Activated B cell treated with CpG ODN at 0.5 μM for 24 hours (primary cell): Measurements from ENCODE around the gene TMEM87B. TPM values are rescaled to one million over a fixed set of nuclear protein-coding genes. Genes with fewer than 3 reads are reported as not detected.

Experiments
- ATAC-seq: fragments of 200-7000 bp; cut with Tn5 transposase; one replicate; pipeline ENCODE4 v1.10.0; 2021; ENCODE audit warnings: low read depth, mild to moderate bottlenecking, moderate library complexity
- CTCF ChIA-PET: fragments of 350-600 bp; sonication (Branson Sonifier 250); formaldehyde crosslinking; loops from one replicate; lab custom pipeline; 2021; ENCODE audit warnings: antibody characterized with exemption; lab: Charles Lee
- POLR2A ChIA-PET: fragments of 350-600 bp; sonication (Branson Sonifier 250); formaldehyde crosslinking; loops from one replicate; lab custom pipeline; 2021; ENCODE audit warnings: antibody characterized with exemption; lab: Charles Lee
- DNase-seq: peaks from one replicate; pipeline ENCODE4 v3.0.0; 2022
- H3K27ac Mint-ChIP-seq: one replicate; pipeline ENCODE4 v1.8.0; 2020; ENCODE audit warnings: mixed read lengths
- H3K27me3 Mint-ChIP-seq: one replicate; pipeline ENCODE4 v1.8.0; 2021; ENCODE audit warnings: mixed read lengths
- H3K36me3 Mint-ChIP-seq: one replicate; pipeline ENCODE4 v1.8.0; 2021; ENCODE audit warnings: low read depth, mixed read lengths
- H3K4me1 Mint-ChIP-seq: one replicate; pipeline ENCODE4 v1.8.0; 2021; ENCODE audit warnings: mixed read lengths
- H3K4me3 Mint-ChIP-seq: one replicate; pipeline ENCODE4 v1.8.0; 2020; ENCODE audit warnings: mild to moderate bottlenecking, mixed read lengths
- H3K9me3 Mint-ChIP-seq: one replicate; pipeline ENCODE4 v1.8.0; 2020; ENCODE audit warnings: mixed read lengths
- intact Hi-C: fragments of 100-400 bp; cut with micrococcal nuclease; formaldehyde crosslinking; loops from one replicate; pipeline ENCODE4 v1.15.1; 2024
- total RNA-seq: library from RNA; stranded (reverse); gene quantifications from 2 replicates; pipeline ENCODE4 v1.2.3, GENCODE V29; 2022
- TF ChIP-seq, protein P1 (sequence below): fragments of 200-600 bp; IDR thresholded peaks from one replicate; pipeline ENCODE4 v1.8.0; 2022; ENCODE audit warnings: antibody characterized with exemption, mild to moderate bottlenecking

TMEM87B gene
- total RNA-seq, 1 donor from 2014 or later, result 19.8 TPM

DNA sequence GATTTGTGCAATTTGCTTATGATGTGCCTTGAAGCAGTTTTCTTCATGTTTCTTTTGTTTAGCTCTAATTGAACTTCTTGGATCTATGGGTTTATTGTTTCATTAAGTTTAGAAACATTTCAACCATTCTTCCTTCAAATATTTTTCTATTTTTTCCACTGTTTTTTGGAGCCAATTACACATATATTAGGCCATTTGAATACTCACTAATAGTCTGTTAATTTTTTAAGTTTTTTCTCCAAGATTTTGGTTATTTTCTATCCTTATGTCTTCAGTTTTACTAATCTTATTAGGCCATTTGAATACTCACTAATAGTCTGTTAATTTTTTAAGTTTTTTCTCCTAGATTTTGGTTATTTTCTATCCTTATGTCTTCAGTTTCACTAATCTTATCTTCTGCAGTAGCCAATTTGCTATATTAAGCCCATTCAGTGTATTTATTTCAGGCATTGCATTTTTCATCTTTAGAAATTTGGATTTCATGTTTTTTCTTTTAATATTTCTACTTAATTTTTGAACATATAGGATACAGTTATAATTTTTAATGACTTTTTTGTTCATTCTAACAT is 9.5 kb upstream of the TMEM87B start:
- ATAC-seq (no peak), DNase-seq (no peak)
- Mint-ChIP-seq H3K27ac (no peak overlapping the region), H3K36me3 (no peaks in the 10 kb centered on the region), H3K27me3 (peaks cover 5% of the 10 kb centered on the region), H3K4me3 (no peak overlapping the region), H3K4me1 (no peaks in the 10 kb centered on the region), H3K9me3 (peaks cover 4% of the 10 kb centered on the region)
- intact Hi-C loops, result no loop called here
- CTCF ChIA-PET, result interaction anchor here (1.4 kb wide), 1 partner anchor 158 kb away, joined by 4 read pairs; no protein-coding TSS in a partner anchor
- TF ChIP-seq, protein P1, sequence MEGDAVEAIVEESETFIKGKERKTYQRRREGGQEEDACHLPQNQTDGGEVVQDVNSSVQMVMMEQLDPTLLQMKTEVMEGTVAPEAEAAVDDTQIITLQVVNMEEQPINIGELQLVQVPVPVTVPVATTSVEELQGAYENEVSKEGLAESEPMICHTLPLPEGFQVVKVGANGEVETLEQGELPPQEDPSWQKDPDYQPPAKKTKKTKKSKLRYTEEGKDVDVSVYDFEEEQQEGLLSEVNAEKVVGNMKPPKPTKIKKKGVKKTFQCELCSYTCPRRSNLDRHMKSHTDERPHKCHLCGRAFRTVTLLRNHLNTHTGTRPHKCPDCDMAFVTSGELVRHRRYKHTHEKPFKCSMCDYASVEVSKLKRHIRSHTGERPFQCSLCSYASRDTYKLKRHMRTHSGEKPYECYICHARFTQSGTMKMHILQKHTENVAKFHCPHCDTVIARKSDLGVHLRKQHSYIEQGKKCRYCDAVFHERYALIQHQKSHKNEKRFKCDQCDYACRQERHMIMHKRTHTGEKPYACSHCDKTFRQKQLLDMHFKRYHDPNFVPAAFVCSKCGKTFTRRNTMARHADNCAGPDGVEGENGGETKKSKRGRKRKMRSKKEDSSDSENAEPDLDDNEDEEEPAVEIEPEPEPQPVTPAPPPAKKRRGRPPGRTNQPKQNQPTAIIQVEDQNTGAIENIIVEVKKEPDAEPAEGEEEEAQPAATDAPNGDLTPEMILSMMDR, result no peak
- POLR2A ChIA-PET, result no interaction called here

DNA sequence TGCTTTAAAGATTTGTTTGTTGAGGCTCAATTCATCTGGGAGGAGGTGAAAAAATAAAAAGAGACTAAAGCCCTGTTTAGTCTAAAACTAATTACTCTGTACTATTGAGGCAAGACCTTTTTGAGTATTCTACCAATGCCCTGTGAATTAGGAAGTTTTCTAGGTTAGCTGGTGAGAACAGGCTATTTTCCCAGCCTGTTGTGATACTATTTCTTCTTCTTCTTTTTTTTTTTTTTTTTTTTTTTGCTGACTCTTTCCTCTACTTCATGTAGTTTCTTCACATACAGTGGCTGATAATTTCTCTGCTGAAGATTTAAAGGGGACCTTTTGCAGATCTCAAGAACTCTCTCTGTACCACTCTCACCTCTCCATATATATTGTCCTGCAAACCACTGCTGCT is 8.8 kb upstream of the TMEM87B start:
- ChIA-PET POLR2A (no interaction called here), CTCF (interaction anchor here (3.2 kb wide), 1 partner anchor 159 kb away, joined by 35 read pairs; no protein-coding TSS in a partner anchor)
- no peaks in the 10 kb centered on the region for H3K4me1 Mint-ChIP-seq
- DNase-seq (no peak), ATAC-seq (no peak)
- H3K4me3 Mint-ChIP-seq, result no peak overlapping the region
- no peak overlapping the region for H3K27ac Mint-ChIP-seq
- H3K9me3 Mint-ChIP-seq, result peaks cover 4% of the 10 kb centered on the region
- no peaks in the 10 kb centered on the region for H3K36me3 Mint-ChIP-seq
- intact Hi-C loops, result no loop called here
- TF ChIP-seq, protein P1, result no peak
- peaks cover 5% of the 10 kb centered on the region for H3K27me3 Mint-ChIP-seq

GRCh38 chr2:112047537-112048235 is 7.4 kb upstream of the TMEM87B start:
- DNase-seq, result no peak

GRCh38 chr2:112048236-112048592 is 6.9 kb upstream of the TMEM87B start:
- no peak for DNase-seq
- Mint-ChIP-seq H3K4me3 (no peak overlapping the region), H3K27me3 (peaks cover 5% of the 10 kb centered on the region), H3K4me1 (no peaks in the 10 kb centered on the region), H3K36me3 (no peaks in the 10 kb centered on the region), H3K27ac (no peak overlapping the region), H3K9me3 (peaks cover 4% of the 10 kb centered on the region)
- POLR2A ChIA-PET, result no interaction called here
- TF ChIP-seq, protein P1, result no peak
- intact Hi-C loops, result loop anchor here (1.0 kb wide), 1 partner anchor 161 kb away; no protein-coding TSS in a partner anchor
- no peak for ATAC-seq
- CTCF ChIA-PET, result interaction anchor here (1.8 to 3.2 kb wide), 3 partner anchors 149 to 161 kb away, joined by 4 to 35 read pairs (median 6); no protein-coding TSS in a partner anchor

More at GRCh38 chr2:112047537-112048235, 7.4 kb upstream of the TMEM87B start:
- CTCF ChIA-PET, result interaction anchor here (0.8 to 3.2 kb wide), 5 partner anchors 148 to 210 kb away, joined by 3 to 35 read pairs (median 4); partner anchors contain the start of gene ANAPC1
- no peak for ATAC-seq
- POLR2A ChIA-PET, result no interaction called here
- H3K27ac Mint-ChIP-seq, result no peak overlapping the region
- H3K9me3 Mint-ChIP-seq, result peaks cover 4% of the 10 kb centered on the region
- intact Hi-C loops, result loop anchor here (1.0 kb wide), 1 partner anchor 160 kb away; no protein-coding TSS in a partner anchor
- peaks cover 5% of the 10 kb centered on the region for H3K27me3 Mint-ChIP-seq
- no peak overlapping the region for H3K4me3 Mint-ChIP-seq
- H3K4me1 Mint-ChIP-seq, result no peaks in the 10 kb centered on the region
- TF ChIP-seq, protein P1, result no peak
- no peaks in the 10 kb centered on the region for H3K36me3 Mint-ChIP-seq

GRCh38 chr2:112048887-112049286 is 6.2 kb upstream of the TMEM87B start:
- Mint-ChIP-seq H3K4me1 (peaks cover 7% of the 10 kb centered on the region), H3K4me3 (no peak overlapping the region), H3K27ac (no peak overlapping the region), H3K9me3 (peaks cover 4% of the 10 kb centered on the region), H3K36me3 (no peaks in the 10 kb centered on the region), H3K27me3 (peaks cover 5% of the 10 kb centered on the region)
- ATAC-seq (peak; percentile 88), DNase-seq (no peak)
- ChIA-PET CTCF (interaction anchor here (0.9 to 3.2 kb wide), 4 partner anchors 149 to 161 kb away, joined by 3 to 35 read pairs (median 5); no protein-coding TSS in a partner anchor), POLR2A (interaction anchor here (0.6 kb wide), 1 partner anchor 384 kb away, joined by 10 read pairs; the partner anchor contains the start of gene RGPD8)
- intact Hi-C loops, result loop anchor here (1.0 kb wide), 1 partner anchor 162 kb away; no protein-coding TSS in a partner anchor
- TF ChIP-seq, protein P1, result peak; percentile 55
